ENCODE results near the gene G3BP2. TPM values are rescaled to one million over a fixed set of nuclear protein-coding genes. Genes with fewer than 3 reads are reported as not detected.
A peak's percentile ranks its signal among the peaks of the same experiment; 100 is the strongest.

G3BP2 gene
- total RNA-seq, 4 donors from 2014 or later = 48.8 to 62.0 (median 56.6) TPM

- no peak for DNase-seq (ENCODE audit: low spot score in 2 of 2)
- Histone ChIP-seq H3K27ac (no peak overlapping the region), H3K4me3 (peak overlapping the region; percentile 53), H3K4me1 (peaks cover 12% of the 10 kb centered on the region), H3K9me3 (no peaks in the 10 kb centered on the region), H3K36me3 (no peaks in the 10 kb centered on the region), H3K27me3 (no peaks in the 10 kb centered on the region)
- WGBS = 42% methylated on average over 9 of the region's 9 CpGs
- TF ChIP-seq POLR2A (IDR thresholded peaks at IDR 0.05) (no peak), POLR2AphosphoS5 (IDR thresholded peaks at IDR 0.05) (no peak), EP300 (IDR thresholded peaks at IDR 0.05) (no peak), CTCF (IDR thresholded peaks at IDR 0.05) (no peak)
Measured at GRCh38 chr4:75630937-75631329, 42.3 kb downstream of the G3BP2 start.

GRCh38 chr4:75630174-75630936 is 42.9 kb downstream of the G3BP2 start, which contains the start of gene CDKL2:
CDKL2 (minus strand) TSS chr4:75630528; CDS start chr4:75625988, 4,540 bp downstream.
- peak; percentile 86 to 89 for DNase-seq (ENCODE audit: low spot score in 2 of 2)
- no peak for TF ChIP-seq POLR2A (IDR thresholded peaks at IDR 0.05)
- peak in 2 of 3 donors; percentile 25 to 42 for TF ChIP-seq POLR2AphosphoS5 (IDR thresholded peaks at IDR 0.05)
- WGBS = under 1% methylated on average over 35 of the region's 57 CpGs
- Histone ChIP-seq H3K36me3 (no peaks in the 10 kb centered on the region), H3K9me3 (no peaks in the 10 kb centered on the region), H3K4me1 (peaks cover 12% of the 10 kb centered on the region), H3K27me3 (no peaks in the 10 kb centered on the region), H3K27ac (no peak within 1 kb of the TSS), H3K4me3 (peak within 1 kb of the TSS; percentile 53)

DNA sequence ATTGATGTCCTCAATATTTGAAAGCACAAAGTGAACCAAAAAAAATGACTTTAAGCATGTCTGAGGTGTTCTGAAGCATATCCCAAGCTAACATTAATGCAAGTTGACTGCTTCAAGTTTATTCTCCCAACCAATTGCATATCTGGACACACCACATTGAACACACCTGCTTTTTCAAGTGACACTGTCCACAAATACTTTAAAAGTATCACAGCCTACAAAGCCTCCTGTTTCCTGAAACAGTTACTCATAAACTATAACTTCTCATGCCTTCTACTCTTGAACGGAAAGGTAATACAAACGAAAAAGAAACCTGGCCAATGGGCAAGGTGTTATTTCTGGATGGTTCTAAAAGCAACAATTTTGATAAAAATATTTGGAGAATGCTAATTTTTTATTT is 44.0 kb downstream of the G3BP2 start:
- H3K36me3 ChIP-seq = no peaks in the 10 kb centered on the region
- no peak for DNase-seq (ENCODE audit: low spot score in 2 of 2)
- H3K4me3 ChIP-seq = no peak overlapping the region
- H3K9me3 ChIP-seq = no peaks in the 10 kb centered on the region
- H3K27me3 ChIP-seq = no peaks in the 10 kb centered on the region
- 68% methylated on average over 2 of the region's 2 CpGs for WGBS
- H3K27ac ChIP-seq = no peak overlapping the region
- peaks cover 12% of the 10 kb centered on the region for H3K4me1 ChIP-seq
- TF ChIP-seq CTCF (IDR thresholded peaks at IDR 0.05) (no peak), EP300 (IDR thresholded peaks at IDR 0.05) (no peak), POLR2AphosphoS5 (IDR thresholded peaks at IDR 0.05) (no peak), POLR2A (IDR thresholded peaks at IDR 0.05) (no peak)

DNA sequence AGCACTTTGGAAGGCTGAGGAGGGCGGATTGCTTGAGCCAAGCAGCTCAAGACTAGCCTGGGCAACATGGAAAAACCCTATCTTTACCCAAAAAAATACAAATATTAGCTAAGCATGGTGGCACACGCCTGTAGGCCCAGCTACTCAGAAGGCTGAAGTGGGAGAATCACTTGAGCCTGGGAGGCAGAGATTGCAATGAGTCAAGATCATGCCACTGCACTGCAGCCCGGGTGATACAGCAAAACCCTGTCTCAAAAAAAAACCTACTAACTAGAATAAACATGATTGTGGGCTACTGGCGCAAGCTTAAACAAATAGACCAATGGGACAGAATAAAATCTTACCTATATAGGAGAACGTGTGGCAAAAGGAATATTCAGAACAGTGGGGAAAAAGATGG is 50.2 kb downstream of the G3BP2 start:
- no peak overlapping the region for H3K27ac ChIP-seq
- TF ChIP-seq EP300 (IDR thresholded peaks at IDR 0.05) (no peak), CTCF (IDR thresholded peaks at IDR 0.05) (no peak), POLR2AphosphoS5 (IDR thresholded peaks at IDR 0.05) (no peak), POLR2A (IDR thresholded peaks at IDR 0.05) (no peak)
- H3K27me3 ChIP-seq = no peaks in the 10 kb centered on the region
- H3K36me3 ChIP-seq = no peaks in the 10 kb centered on the region
- no peaks in the 10 kb centered on the region for H3K4me1 ChIP-seq
- WGBS = 92% methylated on average over 5 of the region's 5 CpGs
- H3K4me3 ChIP-seq = no peak overlapping the region
- H3K9me3 ChIP-seq = no peaks in the 10 kb centered on the region
- DNase-seq (ENCODE audit: low spot score in 2 of 2) = no peak

- Histone ChIP-seq H3K27ac (no peak overlapping the region), H3K27me3 (no peaks in the 10 kb centered on the region), H3K4me1 (no peaks in the 10 kb centered on the region), H3K36me3 (no peaks in the 10 kb centered on the region), H3K4me3 (no peak overlapping the region), H3K9me3 (no peaks in the 10 kb centered on the region)
- TF ChIP-seq POLR2AphosphoS5 (IDR thresholded peaks at IDR 0.05) (no peak), POLR2A (IDR thresholded peaks at IDR 0.05) (no peak), EP300 (IDR thresholded peaks at IDR 0.05) (no peak), CTCF (IDR thresholded peaks at IDR 0.05) (no peak)
- DNase-seq (ENCODE audit: low spot score in 2 of 2) = no peak
Measured at GRCh38 chr4:75621715-75622114, 51.5 kb downstream of the G3BP2 start.
